Daoy (cell line): ENCODE results near the gene CSTA. TPM values are rescaled to one million over a fixed set of nuclear protein-coding genes. Genes with fewer than 3 reads are reported as not detected.

ENCODE experiments used
- DNase-seq: peaks from one replicate; pipeline ENCODE4 v3.0.0-alpha.2; 2015; ENCODE audit warnings: low read depth
- total RNA-seq: library from RNA; depleted of rRNA; stranded (reverse); fragments of >200 nt; shearing (Covaris generic); gene quantifications from 2 replicates; pipeline ENCODE4 v1.2.3, GENCODE V29; 2014; rRNA removed

CSTA gene
- total RNA-seq, 1 experiment from 2014 or later: not detected

DNA sequence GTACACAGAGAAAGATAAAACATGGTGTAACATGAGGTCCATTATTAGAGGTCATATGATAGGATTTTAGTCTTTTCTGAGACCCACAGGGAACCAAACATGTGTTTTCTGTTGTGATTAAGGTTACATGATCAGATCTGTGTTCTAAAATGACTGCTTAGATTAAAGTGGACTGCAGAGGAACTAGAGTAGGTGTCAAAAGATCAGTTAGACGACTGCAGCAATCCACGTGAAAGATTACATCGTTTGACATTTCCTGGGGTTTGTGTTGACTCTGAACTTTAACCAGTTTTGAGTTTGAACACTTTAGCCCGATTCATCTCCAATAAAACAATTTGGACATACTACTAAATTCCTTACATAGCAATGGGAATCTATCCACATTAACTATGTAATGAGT is 52.9 kb downstream of the CSTA start:
- no peak for DNase-seq

DNA sequence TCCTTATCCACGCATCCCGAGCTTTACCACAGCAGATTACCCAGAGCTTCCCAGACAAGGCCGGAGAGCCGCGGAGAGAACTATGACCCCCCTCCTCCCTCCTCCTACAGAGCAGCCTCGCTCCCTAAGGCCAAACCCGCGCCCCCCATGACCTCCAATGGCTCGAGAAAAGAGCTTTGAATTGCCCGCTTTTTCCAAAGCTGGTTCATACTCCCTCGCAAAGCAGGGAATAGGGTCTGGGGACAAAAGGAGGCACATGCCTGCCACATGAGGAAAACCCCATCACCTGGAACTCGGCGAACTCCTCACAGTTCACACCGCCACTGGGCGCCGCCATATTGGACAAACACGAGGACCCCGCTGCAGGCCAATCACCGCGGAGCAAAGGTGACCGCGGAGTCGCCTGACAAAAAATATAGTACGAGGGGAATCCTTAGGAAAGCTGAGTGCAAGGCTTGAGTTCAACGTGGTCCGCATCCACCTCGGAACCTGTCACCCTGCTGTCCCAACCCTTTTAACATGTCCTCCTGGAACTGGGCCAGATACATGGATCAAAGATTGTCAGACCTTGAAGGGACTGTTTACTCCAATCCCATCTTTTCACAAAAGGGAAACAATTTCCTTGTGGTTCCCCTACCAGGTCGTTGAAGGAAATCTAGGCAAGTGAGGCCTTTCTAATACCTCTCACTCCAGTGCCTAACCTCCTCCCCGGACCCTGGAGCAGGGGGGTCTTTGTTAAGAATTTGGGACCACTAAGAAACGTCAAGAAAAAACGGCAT is 58.0 kb downstream of the CSTA start, which contains the start of gene MIX23:
MIX23 (minus strand) TSS at position 344 of the 779 bp plus-strand sequence; CDS start at position 337, 7 bp downstream.
- DNase-seq: peak; percentile 90

DNA sequence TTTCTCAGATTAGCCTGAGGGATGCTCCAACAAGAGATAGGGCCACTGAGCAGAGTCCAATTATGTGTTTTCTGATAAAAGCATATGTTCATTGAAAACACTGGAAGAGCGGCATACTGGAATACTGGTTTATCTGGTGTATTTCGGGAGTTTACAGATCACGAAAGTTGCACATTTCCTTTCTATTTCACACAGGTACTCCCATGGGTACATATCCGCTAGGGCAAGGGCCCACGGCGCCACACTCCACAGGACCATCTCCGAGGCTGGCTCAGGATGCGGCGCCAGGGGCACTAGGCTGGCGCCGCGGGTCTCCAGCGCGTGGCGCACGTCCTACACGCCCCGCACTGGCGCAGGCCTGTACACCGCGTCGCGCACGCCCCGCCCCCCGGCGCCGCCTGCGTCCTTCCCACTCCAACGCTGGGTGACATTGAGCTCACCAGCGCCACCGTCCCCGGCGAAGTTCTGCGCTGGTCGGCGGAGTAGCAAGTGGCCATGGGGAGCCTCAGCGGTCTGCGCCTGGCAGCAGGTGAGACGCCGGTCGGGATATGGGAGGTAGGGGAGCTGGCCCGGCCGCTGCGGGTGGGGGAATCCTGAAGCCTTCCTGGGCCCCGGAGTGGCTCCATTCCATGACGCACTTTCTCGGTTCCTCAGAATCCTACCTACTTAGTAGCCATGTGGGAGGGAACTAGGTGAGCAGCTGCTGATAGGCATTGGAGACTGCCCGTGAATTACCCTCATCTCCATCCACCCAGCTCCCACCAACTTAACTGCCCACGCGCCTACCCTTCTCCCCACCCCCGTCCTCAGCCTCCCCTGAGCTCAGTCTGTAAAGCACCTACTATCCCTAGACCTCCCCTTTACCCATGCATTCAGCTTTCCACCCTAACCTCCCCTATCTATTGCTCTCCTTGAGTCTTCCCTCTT is 59.0 kb downstream of the CSTA start, which contains the start of gene FAM162A:
FAM162A (plus strand) TSS at position 412 of the 927 bp plus-strand sequence; CDS start at position 496, 84 bp downstream.
- DNase-seq: peak; percentile 97

DNA sequence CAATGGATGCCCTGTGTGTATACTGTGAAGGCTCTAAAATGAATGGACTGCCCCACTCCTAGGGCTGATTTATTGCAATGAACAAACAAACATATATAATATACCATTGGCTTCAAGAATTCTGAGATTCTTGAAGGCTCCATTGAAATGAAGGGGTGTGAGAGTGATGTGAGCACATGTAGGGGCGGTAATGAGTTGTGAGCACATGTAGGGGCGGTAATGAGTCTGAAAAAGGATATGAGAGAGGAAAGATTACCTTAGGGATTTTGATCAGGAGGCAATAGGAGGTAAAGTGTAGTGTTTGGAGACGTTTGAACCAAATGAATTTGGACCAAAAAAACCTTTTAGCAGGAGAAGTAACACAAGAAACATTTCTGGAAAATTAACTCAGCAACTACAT is 62.7 kb downstream of the CSTA start:
- DNase-seq: no peak

DNA sequence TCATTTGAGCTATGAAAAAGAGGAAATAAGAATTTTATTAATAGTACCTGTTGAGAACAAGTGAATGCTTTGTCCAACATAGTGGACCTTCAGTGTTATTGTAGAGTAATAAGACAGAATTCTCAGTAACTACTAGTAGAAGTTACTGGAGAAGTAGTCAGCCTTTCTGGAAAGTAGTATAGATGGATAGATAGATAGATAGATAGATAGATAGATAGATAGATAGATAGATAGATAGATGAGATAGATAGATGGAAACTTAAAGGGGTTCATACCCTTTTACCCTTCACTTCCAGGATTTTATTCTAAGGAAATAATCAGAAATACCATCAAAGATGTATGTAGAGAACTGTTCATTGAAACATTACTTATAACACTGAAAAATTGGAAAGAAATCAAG is 64.1 kb downstream of the CSTA start:
- DNase-seq: no peak

DNA sequence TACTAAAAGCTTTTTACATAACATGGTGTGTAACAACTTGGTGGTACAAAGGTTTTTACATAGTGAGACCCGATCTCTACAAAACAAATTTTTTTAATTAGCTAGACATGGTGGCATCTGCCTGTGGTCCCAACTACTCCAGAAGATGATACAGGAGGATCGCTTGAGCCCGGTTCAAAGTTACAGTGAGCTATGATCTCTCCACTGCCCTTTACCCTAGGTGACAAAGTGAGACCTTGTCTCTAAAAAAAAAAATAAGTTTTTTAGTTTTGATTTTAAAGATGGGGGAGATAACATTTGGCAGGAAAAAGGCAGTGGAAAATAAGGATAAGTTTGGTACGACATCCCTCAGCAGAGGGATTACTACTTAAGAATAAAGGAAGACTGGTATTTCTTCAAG is 64.8 kb downstream of the CSTA start:
- no peak for DNase-seq

DNA sequence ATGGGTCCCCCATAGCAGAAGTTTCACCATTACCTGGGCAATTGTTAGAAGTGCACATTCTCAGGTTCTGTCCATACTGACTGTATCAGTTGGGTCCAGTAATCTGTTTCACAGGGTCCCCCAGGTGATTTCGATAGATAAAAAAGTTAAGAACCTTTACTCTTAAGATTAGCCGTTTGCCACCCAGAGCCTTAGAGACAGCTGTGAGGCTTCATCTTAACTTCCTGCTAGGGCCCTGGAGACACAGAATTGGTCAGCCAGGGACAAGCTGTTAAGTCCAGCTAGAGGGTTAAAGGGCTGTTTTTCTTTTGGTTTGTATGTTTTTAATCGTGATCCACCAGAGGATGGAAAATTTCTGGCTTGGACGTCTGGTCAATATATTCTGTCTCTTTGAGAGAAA is 65.6 kb downstream of the CSTA start:
- DNase-seq: no peak

Other genes with a start within 250 kb of the CSTA start
- not detected in 2 replicates for gene CASR, start 141.6 kb upstream of the CSTA start, total RNA-seq
- 106 and 134 TPM in 2 replicates for gene MIX23, start 58.0 kb downstream of the CSTA start, total RNA-seq
- gene FAM162A, start 58.9 kb downstream of the CSTA start, total RNA-seq: 25.2 and 52.5 TPM in 2 replicates
- 6.2 and 6.5 TPM in 2 replicates for gene WDR5B, start 90.8 kb downstream of the CSTA start, total RNA-seq
- 21.5 and 32.1 TPM in 2 replicates for gene KPNA1, start 189.7 kb downstream of the CSTA start, total RNA-seq
- 11.9 and 26.3 TPM in 2 replicates for gene PARP9, start 239.1 kb downstream of the CSTA start, total RNA-seq
- gene DTX3L, start 239.1 kb downstream of the CSTA start, total RNA-seq: 13.7 and 14.7 TPM in 2 replicates